HCT116 (cell line): ENCODE measurements around the gene MEGF8. TPM values are rescaled to one million over a fixed set of nuclear protein-coding genes. Genes with fewer than 3 reads are reported as not detected.

Source experiments
- ATAC-seq: fragments of 200-7000 bp; cut with Tn5 transposase; 2 replicates; pipeline ENCODE4 v1.9.1; 2020; ENCODE audit warnings: mild to moderate bottlenecking, moderate library complexity
- BruUV-seq: library from RNA; stranded (reverse); fragments of 400-500 nt; replicated peaks from 2 replicates; lab custom pipeline; 2021; lab: Mats Ljungman, UMichigan
- CTCF ChIA-PET: fragments of 300-600 bp; sonication (Branson Sonifier 250); formaldehyde crosslinking; loops from one replicate; lab custom pipeline; 2021; ENCODE audit warnings: antibody characterized with exemption; lab: Charles Lee
- POLR2A ChIA-PET: fragments of 300-600, 350-600 bp; sonication (Branson Sonifier 250); formaldehyde crosslinking; loops from one replicate; lab custom pipeline; 2021; ENCODE audit warnings: antibody characterized with exemption; lab: Charles Lee
- RAD21 ChIA-PET, 2 experiments: fragments of 300-600 bp; sonication (Branson Sonifier 250); formaldehyde crosslinking; loops; one replicate each; lab custom pipeline; 2023; ENCODE audit warnings: low total read pairs in 2 of 2; ENCODE audit not compliant: uncharacterized antibody in 2 of 2, unreplicated experiment in 2 of 2, low non-redundant PET in 1 of 2; lab: Charles Lee
- DNase-seq: peaks from one replicate; pipeline ENCODE4 v3.0.0-alpha.2; 2010; ENCODE audit warnings: low read depth, low spot score
- H2AFZ ChIP-seq: fragments of 200-600 bp; shearing (Covaris generic), sonication (generic); 2 replicates; pipeline ENCODE4 v1.6.1; 2017; ENCODE audit warnings: low read depth, mixed run types, mixed read lengths, antibody characterized with exemption, low read length; ENCODE audit not compliant: poor library complexity, severe bottlenecking
- H3K27ac ChIP-seq: 2 replicates; pipeline ENCODE4 v1.5.1; 2012; ENCODE audit warnings: low read depth, low read length
- H3K27me3 ChIP-seq: fragments of 200-600 bp; sonication (generic); 2 replicates; pipeline ENCODE4 v1.6.1; 2016; ENCODE audit warnings: mixed run types, low read length, mixed read lengths; ENCODE audit not compliant: insufficient read depth
- H3K36me3 ChIP-seq, 2 experiments: fragments of 200-500 bp in 1 of 2; fragments of 200-600 bp in 1 of 2; sonication (Bioruptor generic) in 1 of 2; sonication (generic) in 1 of 2; 2 replicates each; pipeline versions ENCODE4 v1.5.1 to v1.6.1; 2014 to 2016; ENCODE audit warnings: low read length in 2 of 2, inconsistent platforms in 1 of 2, mixed read lengths in 1 of 2, mixed run types in 1 of 2; ENCODE audit not compliant: insufficient read depth in 2 of 2, control insufficient read depth in 1 of 2
- H3K4me1 ChIP-seq, 2 experiments: fragments of 200-600 bp in 1 of 2; sonication (generic) in 1 of 2; 2 replicates each; pipeline versions ENCODE4 v1.5.1 to v1.6.1; 2012 to 2017; ENCODE audit warnings: low read length in 2 of 2, inconsistent platforms in 1 of 2, mild to moderate bottlenecking in 1 of 2, mixed read lengths in 1 of 2, mixed run types in 1 of 2, moderate library complexity in 1 of 2; ENCODE audit not compliant: insufficient read depth in 2 of 2, control insufficient read depth in 1 of 2
- H3K4me2 ChIP-seq: fragments of 200-600 bp; sonication (generic); 2 replicates; pipeline ENCODE4 v1.6.1; 2017; ENCODE audit warnings: mixed run types, low read length, mixed read lengths
- H3K4me3 ChIP-seq, 2 experiments: fragments of 200-600 bp in 1 of 2; sonication (generic) in 1 of 2; replicated peaks in 1 of 2; 2 replicates each; pipeline ENCODE4 v1.5.1; 2011 to 2016; ENCODE audit warnings: low read length in 2 of 2, control low read depth in 1 of 2, low read depth in 1 of 2, mild to moderate bottlenecking in 1 of 2, mixed read lengths in 1 of 2, mixed run types in 1 of 2
- H3K79me2 ChIP-seq: fragments of 200-600 bp; sonication (generic); 2 replicates; pipeline ENCODE4 v1.6.1; 2017; ENCODE audit warnings: mild to moderate bottlenecking, mixed run types, low read length, moderate library complexity, mixed read lengths; ENCODE audit not compliant: insufficient read depth
- H3K9ac ChIP-seq: fragments of 200-600 bp; sonication (generic); 2 replicates; pipeline ENCODE4 v1.6.1; 2016; ENCODE audit warnings: low read length, mixed read lengths
- H3K9me2 ChIP-seq: fragments of 200-600 bp; sonication (generic), shearing (Covaris generic); 2 replicates; pipeline ENCODE4 v1.6.1; 2017; ENCODE audit warnings: mixed run types, mild to moderate bottlenecking, moderate library complexity; ENCODE audit not compliant: insufficient read depth
- H3K9me3 ChIP-seq, 2 experiments: fragments of 200-500 bp in 1 of 2; fragments of 200-600 bp in 1 of 2; sonication (Bioruptor generic) in 1 of 2; sonication (generic) in 1 of 2; 2 replicates each; pipeline ENCODE4 v1.6.1; 2014 to 2017; ENCODE audit warnings: low read length in 2 of 2, mixed read lengths in 2 of 2, inconsistent platforms in 1 of 2, low read depth in 1 of 2, mild to moderate bottlenecking in 1 of 2, mixed run types in 1 of 2, moderate library complexity in 1 of 2; ENCODE audit not compliant: control insufficient read depth in 1 of 2, insufficient read depth in 1 of 2
- H4K20me1 ChIP-seq: fragments of 200-600 bp; sonication (generic), shearing (Covaris generic); 2 replicates; pipeline ENCODE4 v1.6.1; 2017; ENCODE audit warnings: mixed run types, mild to moderate bottlenecking, moderate library complexity; ENCODE audit not compliant: insufficient read depth
- CBX3 ChIP-seq: IDR thresholded peaks from 2 replicates; pipeline ENCODE4 v1.6.1; 2012; ENCODE audit warnings: low read depth
- CEBPB ChIP-seq: IDR thresholded peaks from 2 replicates; pipeline ENCODE4 v1.6.1; 2012; ENCODE audit warnings: low read depth
- CTCF ChIP-seq, 3 experiments: fragments of 200-600 bp in 1 of 3; sonication (generic) in 1 of 3; IDR thresholded peaks in 2 of 3; conservative IDR thresholded peaks in 1 of 3; 2 replicates each; pipeline ENCODE4 v1.5.1; 2012 to 2017; ENCODE audit warnings: low read depth in 2 of 3, low read length in 2 of 3, antibody characterized with exemption in 1 of 3, borderline replicate concordance in 1 of 3, control low read depth in 1 of 3, mild to moderate bottlenecking in 1 of 3, mixed read lengths in 1 of 3, mixed run types in 1 of 3, moderate library complexity in 1 of 3; ENCODE audit not compliant: insufficient read depth in 1 of 3
- ELF1 ChIP-seq: IDR thresholded peaks from 2 replicates; pipeline ENCODE4 v1.6.1; 2012; ENCODE audit warnings: low read depth, borderline replicate concordance
- EZH2 ChIP-seq: fragments of 200-600 bp; sonication (generic); IDR thresholded peaks from 2 replicates; pipeline ENCODE4 v1.6.1; 2017; ENCODE audit warnings: antibody characterized with exemption, mixed run types
- EZH2phosphoT487 ChIP-seq: fragments of 200-600 bp; IDR thresholded peaks from 2 replicates; pipeline ENCODE4 v1.6.1; 2018; ENCODE audit warnings: antibody characterized with exemption, borderline replicate concordance
- FOSL1 ChIP-seq: IDR thresholded peaks from 2 replicates; pipeline ENCODE4 v1.6.1; 2012; ENCODE audit warnings: low read depth
- JUND ChIP-seq: IDR thresholded peaks from 2 replicates; pipeline ENCODE4 v1.6.1; 2012
- SP1 ChIP-seq: IDR thresholded peaks from 2 replicates; pipeline ENCODE4 v1.6.1; 2012; ENCODE audit warnings: low read depth
- TCF7L2 ChIP-seq: IDR thresholded peaks from 2 replicates; pipeline ENCODE4 v1.7.0; 2011; ENCODE audit warnings: borderline replicate concordance, inconsistent platforms; ENCODE audit not compliant: insufficient read depth, insufficient read length; ENCODE audit errors: extremely low read depth
- ZNF274 ChIP-seq: fragments of 200-500 bp; sonication (Bioruptor generic); IDR thresholded peaks from 2 replicates; pipeline ENCODE4 v1.6.1; 2014; ENCODE audit warnings: mild to moderate bottlenecking, low read depth, low read length, inconsistent platforms
- intact Hi-C: fragments of 100-400 bp; cut with micrococcal nuclease; formaldehyde crosslinking; loops from 2 replicates; pipeline ENCODE4 v1.10.0; 2022
- total RNA-seq: library from RNA; stranded (reverse); gene quantifications from one replicate; pipeline ENCODE4 v1.2.1, GENCODE V29; 2021; ENCODE audit not compliant: unreplicated experiment
- TF ChIP-seq, protein P1 (sequence below): IDR thresholded peaks from 2 replicates; pipeline ENCODE4 v1.6.1; 2012
- TF ChIP-seq, protein P2 (sequence below): IDR thresholded peaks from 2 replicates; pipeline ENCODE4 v1.6.1; 2012; ENCODE audit warnings: low read depth

Gene MEGF8
- total RNA-seq, 1 experiment from 2014 or later: 24.0 TPM

DNA sequence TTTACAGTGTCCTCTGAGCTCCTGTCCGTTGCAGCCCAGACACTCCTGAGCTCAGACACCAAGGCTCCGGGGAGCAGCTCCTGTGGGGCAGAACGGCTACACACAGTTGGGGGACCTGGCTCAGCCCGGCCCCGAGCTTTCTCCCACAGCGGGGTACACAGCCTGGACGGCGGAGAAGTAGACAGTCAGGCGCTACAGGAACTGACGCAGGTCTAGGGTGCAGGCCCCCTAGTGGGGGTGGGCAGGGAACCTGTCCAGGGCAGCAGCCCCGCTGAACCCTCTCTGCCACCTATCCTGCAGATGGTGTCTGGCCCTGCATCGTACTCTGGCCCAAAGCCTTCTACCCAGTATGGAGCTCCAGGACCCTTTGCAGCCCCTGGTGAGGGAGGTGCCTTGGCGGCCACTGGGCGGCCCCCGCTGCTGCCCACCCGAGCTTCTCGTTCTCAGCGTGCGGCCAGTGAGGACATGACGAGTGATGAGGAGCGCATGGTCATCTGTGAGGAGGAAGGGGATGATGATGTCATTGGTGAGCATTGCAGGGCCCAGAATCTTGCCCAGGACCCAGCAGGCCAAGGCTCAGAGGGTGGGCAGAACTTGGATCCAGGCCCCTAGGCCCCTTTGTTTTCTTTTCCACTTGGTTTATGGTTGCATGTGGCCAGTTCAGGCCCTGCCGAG, 36.4 kb upstream of the MEGF8 start:
- no peak overlapping the region for H3K4me2 ChIP-seq
- ChIA-PET POLR2A (interaction anchor here (0.7 kb wide), 1 partner anchor 13 kb away, joined by 5 read pairs; the partner anchor contains the start of genes PAFAH1B3 and PRR19), RAD21 (interaction anchor here in 1 of 2 experiments (1.4 kb wide), 1 partner anchor 42 kb away, joined by 3 read pairs; no protein-coding TSS in a partner anchor), CTCF (interaction anchor here (4.2 kb wide), 1 partner anchor 43 kb away, joined by 17 read pairs; no protein-coding TSS in a partner anchor)
- peaks cover 11 to 38% of the 10 kb centered on the region in 2 experiments; a peak in 3 of 4 replicates for H3K4me1 ChIP-seq
- peaks cover 18 to 21% of the 10 kb centered on the region in 2 experiments for H3K36me3 ChIP-seq
- H3K27ac ChIP-seq: no peak overlapping the region
- H3K4me3 ChIP-seq: no peak overlapping the region
- H3K79me2 ChIP-seq: peaks cover 18% of the 10 kb centered on the region; the same call in 1 of the 2 replicates
- H2AFZ ChIP-seq: no peak overlapping the region
- TF ChIP-seq CEBPB: no peak
- TF ChIP-seq CBX3: no peak
- no peak for TF ChIP-seq EZH2
- no peak for DNase-seq
- intact Hi-C loops: no loop called here
- no peaks in the 10 kb centered on the region for H3K27me3 ChIP-seq
- no peak for ATAC-seq
- BruUV-seq: no TSS peak
- H3K9me3 ChIP-seq: no peaks in the 10 kb centered on the region
- no peaks in the 10 kb centered on the region for H3K9me2 ChIP-seq
- no peaks in the 10 kb centered on the region for H4K20me1 ChIP-seq
- no peak overlapping the region for H3K9ac ChIP-seq

DNA sequence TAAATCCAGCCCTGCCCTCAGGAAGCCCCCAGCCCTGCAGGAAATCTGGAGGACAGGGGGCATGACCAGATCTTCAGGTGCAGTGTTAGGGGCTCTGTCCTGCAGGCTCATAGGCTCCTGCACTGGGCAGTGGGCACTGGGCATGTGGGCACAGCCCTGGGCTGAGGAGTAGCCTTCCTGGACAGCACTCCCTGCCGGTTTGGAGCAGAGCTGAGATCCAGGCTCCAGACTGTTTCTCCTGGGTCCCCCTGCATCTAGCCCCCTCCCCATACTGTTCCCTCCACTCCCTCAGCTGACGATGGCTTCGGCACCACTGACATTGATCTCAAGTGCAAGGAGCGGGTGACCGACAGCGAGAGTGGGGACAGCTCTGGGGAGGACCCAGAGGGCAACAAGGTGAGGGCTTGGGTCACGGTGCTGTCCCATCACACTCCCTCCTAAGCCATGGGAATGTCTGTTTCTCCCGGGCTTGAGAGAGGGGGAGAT, 35.8 kb upstream of the MEGF8 start:
- no peak for ATAC-seq
- RAD21 ChIA-PET: no interaction called here
- no peak overlapping the region for H3K4me3 ChIP-seq
- POLR2A ChIA-PET: no interaction called here
- peaks cover 11 to 36% of the 10 kb centered on the region in 2 experiments; a peak in 3 of 4 replicates for H3K4me1 ChIP-seq
- H3K27ac ChIP-seq: peak overlapping the region; percentile 18; the same call in 1 of the 2 replicates
- H2AFZ ChIP-seq: no peak overlapping the region
- no peak overlapping the region for H3K9ac ChIP-seq
- H4K20me1 ChIP-seq: no peaks in the 10 kb centered on the region
- H3K9me2 ChIP-seq: no peaks in the 10 kb centered on the region
- no peak overlapping the region for H3K4me2 ChIP-seq
- H3K36me3 ChIP-seq: peaks cover 18 to 21% of the 10 kb centered on the region in 2 experiments
- H3K27me3 ChIP-seq: no peaks in the 10 kb centered on the region
- peaks cover 17% of the 10 kb centered on the region; the same call in 1 of the 2 replicates for H3K79me2 ChIP-seq
- intact Hi-C loops: no loop called here
- no peak for DNase-seq
- no TSS peak for BruUV-seq
- H3K9me3 ChIP-seq: no peaks in the 10 kb centered on the region
- CTCF ChIA-PET: interaction anchor here (4.2 kb wide), 1 partner anchor 44 kb away, joined by 17 read pairs; no protein-coding TSS in a partner anchor
- TF ChIP-seq SP1: no peak
- TF ChIP-seq, protein P1, sequence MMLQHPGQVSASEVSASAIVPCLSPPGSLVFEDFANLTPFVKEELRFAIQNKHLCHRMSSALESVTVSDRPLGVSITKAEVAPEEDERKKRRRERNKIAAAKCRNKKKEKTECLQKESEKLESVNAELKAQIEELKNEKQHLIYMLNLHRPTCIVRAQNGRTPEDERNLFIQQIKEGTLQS: no peak
- TF ChIP-seq CEBPB: no peak
- TF ChIP-seq, protein P2, sequence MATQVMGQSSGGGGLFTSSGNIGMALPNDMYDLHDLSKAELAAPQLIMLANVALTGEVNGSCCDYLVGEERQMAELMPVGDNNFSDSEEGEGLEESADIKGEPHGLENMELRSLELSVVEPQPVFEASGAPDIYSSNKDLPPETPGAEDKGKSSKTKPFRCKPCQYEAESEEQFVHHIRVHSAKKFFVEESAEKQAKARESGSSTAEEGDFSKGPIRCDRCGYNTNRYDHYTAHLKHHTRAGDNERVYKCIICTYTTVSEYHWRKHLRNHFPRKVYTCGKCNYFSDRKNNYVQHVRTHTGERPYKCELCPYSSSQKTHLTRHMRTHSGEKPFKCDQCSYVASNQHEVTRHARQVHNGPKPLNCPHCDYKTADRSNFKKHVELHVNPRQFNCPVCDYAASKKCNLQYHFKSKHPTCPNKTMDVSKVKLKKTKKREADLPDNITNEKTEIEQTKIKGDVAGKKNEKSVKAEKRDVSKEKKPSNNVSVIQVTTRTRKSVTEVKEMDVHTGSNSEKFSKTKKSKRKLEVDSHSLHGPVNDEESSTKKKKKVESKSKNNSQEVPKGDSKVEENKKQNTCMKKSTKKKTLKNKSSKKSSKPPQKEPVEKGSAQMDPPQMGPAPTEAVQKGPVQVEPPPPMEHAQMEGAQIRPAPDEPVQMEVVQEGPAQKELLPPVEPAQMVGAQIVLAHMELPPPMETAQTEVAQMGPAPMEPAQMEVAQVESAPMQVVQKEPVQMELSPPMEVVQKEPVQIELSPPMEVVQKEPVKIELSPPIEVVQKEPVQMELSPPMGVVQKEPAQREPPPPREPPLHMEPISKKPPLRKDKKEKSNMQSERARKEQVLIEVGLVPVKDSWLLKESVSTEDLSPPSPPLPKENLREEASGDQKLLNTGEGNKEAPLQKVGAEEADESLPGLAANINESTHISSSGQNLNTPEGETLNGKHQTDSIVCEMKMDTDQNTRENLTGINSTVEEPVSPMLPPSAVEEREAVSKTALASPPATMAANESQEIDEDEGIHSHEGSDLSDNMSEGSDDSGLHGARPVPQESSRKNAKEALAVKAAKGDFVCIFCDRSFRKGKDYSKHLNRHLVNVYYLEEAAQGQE: no peak
- TF ChIP-seq JUND: no peak
- no peak for TF ChIP-seq CTCF (IDR thresholded peaks at IDR 0.05 in 2 of 3, conservative IDR thresholded peaks at IDR 0.05 in 1 of 3; ENCODE audit: borderline replicate concordance in 1 of 3, insufficient read depth in 1 of 3, low read depth in 2 of 3, low read length in 2 of 3)
- no peak for TF ChIP-seq FOSL1
- TF ChIP-seq ELF1: no peak
- no peak for TF ChIP-seq TCF7L2
- no peak for TF ChIP-seq CBX3
- TF ChIP-seq EZH2phosphoT487: no peak
- no peak for TF ChIP-seq ZNF274
